Epidermal melanocyte (primary cell): Measurements from ENCODE around the gene DDX41.
"Not testable (repeated sequence)": the region's sequence is repeated elsewhere in the genome, so short reads cannot be mapped to it uniquely, and the experiment has no call there.

Experiments used
- DNase-seq: peaks from one replicate; pipeline ENCODE4 v3.0.0; 2011; ENCODE audit warnings: low spot score; ENCODE audit not compliant: insufficient read length

DDX41 gene

DNA sequence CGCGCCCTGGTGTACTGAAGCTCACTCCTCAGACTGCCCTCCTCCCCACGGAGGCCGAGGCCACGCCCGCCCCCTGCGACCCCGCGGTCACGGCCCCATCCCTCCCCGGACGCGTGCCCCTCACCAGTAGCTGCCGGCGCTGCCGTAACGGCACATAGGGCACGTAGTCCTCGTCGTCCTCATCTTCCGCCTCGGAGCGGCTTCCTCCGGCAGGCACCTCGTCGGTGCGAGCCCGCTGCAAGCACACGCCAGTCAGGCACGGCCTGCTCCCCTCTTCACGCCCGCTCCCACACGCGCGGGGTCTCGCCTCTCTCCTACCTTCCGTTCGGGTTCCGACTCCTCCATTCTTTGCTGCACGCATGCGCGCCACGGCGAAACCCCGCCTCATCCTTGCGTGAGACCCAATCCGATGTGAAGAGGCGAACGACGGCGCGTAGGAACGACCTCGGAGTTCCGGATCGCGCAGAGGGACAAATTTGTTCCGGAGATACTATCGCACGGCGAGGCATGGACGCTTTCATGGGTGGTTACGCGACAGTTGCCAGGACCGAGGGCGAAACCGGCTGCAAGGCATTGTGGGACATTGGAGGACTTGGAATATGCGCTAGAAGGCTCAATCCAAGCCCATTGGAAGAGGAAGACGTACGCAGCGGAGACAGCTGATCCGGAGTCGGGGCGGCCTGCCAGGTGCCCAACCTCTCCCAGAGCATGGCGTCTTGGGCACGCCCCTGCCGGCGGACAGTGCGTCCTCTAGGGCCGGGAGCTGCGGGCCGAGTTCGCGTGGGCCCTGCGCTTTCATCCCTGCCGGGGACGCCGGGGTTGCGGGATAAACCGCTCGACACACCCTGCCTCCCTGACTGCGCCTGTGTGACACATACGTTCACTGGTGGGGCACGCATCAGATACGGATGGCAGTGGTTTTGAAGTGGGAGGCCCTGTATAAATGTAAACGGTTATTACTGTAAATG, at the start of gene DDX41:
Gene DDX41, minus strand, starts transcription at position 361 of the 968 bp plus-strand sequence. Its CDS starts 16 bp downstream, at position 345.
- DNase-seq = peak; percentile 100

DNA sequence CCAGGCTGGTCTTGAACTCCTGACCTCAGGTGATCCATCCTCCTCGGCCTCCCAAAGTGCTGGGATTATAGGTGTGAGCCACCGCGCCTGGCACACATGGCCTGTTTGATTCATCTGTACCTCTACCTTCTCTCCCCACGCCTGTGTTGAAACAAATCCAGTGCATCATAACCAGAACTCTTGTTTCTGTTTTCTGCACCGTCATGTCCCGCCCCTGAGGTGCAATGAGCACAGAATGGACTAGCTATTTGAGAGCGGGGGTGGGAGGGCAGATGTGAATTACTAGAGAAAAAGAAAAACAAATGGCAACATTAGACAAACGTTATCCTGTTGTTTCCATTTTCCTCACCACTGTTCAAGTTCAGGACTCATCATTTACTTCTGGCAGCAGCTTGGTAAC, 48.3 kb upstream of the DDX41 start:
- DNase-seq = no peak

GRCh38 chr5:177559446-177559941, 42.7 kb upstream of the DDX41 start:
- not testable (repeated sequence) for DNase-seq

DNA sequence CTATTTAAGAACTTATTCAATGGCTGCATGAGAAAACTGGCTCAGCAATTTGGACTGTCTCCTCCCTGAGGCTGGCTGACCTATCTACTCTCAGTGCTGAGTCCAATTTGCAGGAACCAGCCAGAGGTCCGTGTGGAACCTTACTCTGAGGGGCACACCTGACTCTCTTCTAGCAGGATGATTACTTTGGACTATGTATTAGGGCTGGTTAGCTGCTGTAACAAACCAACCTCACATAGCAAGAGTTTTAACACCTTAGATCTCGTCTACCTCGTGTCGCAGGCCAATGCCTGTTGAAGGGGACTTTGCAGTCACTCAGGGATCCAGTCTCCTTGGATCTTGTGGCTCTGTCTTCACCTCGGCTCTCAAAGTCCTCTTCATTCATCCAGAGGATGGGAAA, 41.0 kb upstream of the DDX41 start:
- DNase-seq = no peak

GRCh38 chr5:177557041-177557647, 40.4 kb upstream of the DDX41 start:
- DNase-seq = no peak

GRCh38 chr5:177555665-177556064, 38.9 kb upstream of the DDX41 start:
- no peak for DNase-seq

- no peak for DNase-seq
Measured at GRCh38 chr5:177555228-177555627, 38.5 kb upstream of the DDX41 start.

- peak; percentile 100 for DNase-seq
Measured at GRCh38 chr5:177554474-177555111, 37.8 kb upstream of the DDX41 start, which contains the start of gene FAM193B. FAM193B (minus strand) TSS chr5:177554563; CDS start chr5:177554458, 105 bp downstream.

DNA sequence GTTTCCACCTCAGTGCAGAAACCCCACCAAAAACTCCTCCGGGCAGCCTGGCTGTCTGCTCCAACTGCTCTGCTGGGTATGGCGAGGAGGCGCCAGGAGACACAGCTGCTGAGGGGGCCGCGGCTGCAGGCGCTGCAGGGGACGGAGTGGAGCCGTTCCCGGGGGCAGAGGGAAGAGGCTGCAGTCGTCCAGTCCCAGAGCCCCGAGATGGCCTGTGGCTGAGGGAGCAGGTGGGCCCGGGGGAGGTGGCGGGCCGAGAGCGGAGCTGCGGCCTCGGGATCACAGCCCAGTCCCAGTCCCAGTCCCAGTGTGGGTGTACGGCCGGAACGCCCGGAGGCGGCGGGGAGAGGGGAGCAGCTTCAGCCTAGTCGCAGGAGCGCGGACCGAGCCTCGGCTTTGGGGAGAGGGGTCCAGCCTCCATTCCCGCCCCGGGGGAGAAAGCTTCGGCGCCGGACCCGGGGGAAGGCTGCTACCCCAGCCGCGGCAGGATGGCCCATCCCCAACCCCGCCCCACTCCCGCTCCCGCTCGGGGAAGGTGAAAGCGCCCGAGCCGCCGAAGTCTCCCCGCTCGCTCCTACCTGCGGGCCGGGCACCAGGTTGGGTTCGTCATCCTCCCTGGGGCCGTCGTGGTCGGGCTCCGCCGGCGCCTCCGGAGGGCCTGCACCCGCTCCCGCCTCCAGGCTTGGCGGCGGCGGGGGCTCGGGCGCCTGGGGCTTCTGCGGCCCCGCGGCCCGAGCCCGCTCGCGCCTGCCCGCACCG, 37.1 kb upstream of the DDX41 start:
- no peak for DNase-seq

DNA sequence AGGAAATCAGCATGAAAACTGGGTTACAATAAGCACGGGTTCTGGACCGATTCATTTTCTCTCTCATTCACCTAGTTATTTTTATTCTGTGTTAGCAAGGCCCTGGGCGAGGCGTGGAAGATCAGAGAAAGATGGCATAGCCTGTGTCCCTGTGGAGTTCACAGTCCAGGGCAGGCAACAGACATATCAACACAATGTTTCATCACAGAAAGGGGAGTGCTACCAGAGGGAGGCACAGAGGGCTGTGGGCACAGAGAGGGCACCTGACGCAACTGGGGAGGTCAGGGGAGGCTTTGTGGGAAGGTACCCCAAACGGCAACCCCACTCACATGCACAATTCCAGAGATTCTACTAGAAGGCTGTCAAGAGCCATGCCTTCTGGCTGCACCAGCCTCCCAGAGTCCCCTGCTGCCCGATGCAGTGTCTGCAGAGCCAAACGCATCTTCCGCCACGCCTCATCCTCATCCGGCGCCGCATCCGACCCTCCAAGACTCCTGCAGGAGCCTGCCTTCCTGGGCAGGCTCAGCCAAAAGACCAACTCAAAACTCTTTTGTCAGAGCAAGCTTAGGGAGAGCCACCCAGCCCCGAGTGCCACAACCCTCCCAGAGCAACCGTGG, 36.2 kb upstream of the DDX41 start:
- DNase-seq = no peak

DNA sequence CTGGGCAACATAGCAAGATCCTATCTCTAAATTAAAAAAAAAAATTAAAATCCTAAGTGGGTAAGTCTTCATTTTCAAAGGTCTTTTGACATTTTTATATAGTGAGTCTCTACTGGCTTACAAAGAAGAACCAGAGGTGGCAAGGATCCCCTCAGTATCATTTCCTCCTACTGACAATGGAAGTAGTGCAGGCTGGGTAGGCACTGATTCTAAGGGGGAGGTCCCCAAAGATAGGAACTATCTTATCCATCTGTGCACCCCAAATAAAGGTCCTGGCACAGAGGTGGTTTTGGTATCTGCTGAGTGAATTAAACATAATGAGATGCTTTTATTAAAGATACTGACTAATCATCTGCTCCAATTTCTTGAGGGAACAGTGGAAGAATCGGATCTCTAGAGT, 33.4 kb upstream of the DDX41 start:
- DNase-seq = no peak

- DNase-seq = no peak
Measured at GRCh38 chr5:177548495-177548894, 31.7 kb upstream of the DDX41 start.

DNA sequence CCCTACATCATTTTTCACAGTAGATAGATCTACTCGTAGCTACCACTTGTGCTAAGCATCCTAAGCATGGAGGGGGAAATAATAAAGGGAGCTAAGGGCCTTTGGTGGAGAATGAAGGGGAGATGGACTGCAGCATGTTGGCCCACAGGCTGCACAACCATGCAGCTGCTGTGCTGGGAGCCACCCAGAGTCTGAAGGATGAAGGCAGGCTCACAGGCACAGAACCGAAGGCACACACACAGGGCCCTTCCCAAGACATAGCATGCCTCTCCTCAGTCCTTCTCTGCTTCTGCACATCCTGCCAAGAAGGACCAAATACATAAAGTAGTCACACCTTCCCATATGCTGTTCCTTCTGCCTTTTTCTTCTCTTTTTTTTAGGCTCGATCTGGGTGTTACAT, 31.0 kb upstream of the DDX41 start:
- DNase-seq = no peak

- DNase-seq = peak; percentile 76
Measured at GRCh38 chr5:177546258-177546741, 29.5 kb upstream of the DDX41 start.

- no peak for DNase-seq
Measured at GRCh38 chr5:177545487-177546257, 28.9 kb upstream of the DDX41 start.

GRCh38 chr5:177542816-177543465, 26.2 kb upstream of the DDX41 start:
- DNase-seq = no peak

- no peak for DNase-seq
Measured at GRCh38 chr5:177540438-177540837, 23.7 kb upstream of the DDX41 start.

DNA sequence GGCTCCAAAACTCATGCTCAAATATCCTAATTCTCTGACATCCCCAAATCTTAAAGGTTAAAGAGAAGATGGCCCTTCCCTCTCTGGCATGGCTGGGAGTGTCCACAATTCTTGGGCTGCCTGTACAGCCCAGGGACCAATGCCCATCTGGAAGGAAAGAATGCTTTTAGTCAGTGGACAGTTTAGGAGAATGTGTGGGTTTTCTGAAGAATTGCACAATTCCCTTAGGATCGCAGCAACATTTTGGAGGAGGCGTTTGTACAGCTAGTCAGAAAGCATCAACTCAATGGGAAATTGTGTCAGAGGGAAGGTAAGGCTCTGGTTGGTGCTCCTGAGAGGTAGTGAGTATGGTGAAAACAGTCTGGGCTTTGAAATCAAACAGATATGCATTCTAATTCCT, 22.6 kb upstream of the DDX41 start:
- peak; percentile 59 for DNase-seq

DNA sequence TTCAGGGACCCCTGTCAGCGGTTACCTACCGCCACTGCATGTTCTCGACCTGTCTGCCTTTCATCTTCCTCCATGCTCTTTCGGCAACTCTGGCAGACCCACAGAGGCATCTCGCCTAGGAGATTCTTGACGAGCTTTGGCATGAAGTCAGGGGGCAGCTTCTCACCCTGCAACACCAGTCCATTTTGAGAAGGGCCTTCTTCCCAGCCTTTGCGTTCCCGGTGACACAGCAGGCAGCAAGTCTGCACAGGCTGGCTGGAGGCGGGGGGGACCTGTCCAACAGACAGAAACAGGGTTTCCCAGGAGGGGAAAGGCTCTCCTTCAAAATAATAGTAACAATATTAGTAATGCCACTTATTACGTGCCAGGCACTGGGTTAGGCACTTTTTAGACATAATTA, 22.1 kb upstream of the DDX41 start:
- no peak for DNase-seq
